HG02678 (cell line): ENCODE data around the gene COL23A1.

ENCODE experiments used
- ATAC-seq: cut with Tn5 transposase; IDR thresholded peaks from one replicate; pipeline ENCODE4 v1.9.1; 2021; ENCODE audit warnings: mild to moderate bottlenecking, moderate library complexity; ENCODE audit not compliant: unreplicated experiment

The COL23A1 gene

GRCh38 chr5:178278358-178279023 is 311.7 kb downstream of the COL23A1 start:
- ATAC-seq = no peak

GRCh38 chr5:178277866-178278265 is 312.3 kb downstream of the COL23A1 start:
- no peak for ATAC-seq

GRCh38 chr5:178277346-178277745 is 312.8 kb downstream of the COL23A1 start:
- no peak for ATAC-seq

- no peak for ATAC-seq
Observed at GRCh38 chr5:178274781-178275537, 315.2 kb downstream of the COL23A1 start.

GRCh38 chr5:178273665-178274541 is 316.3 kb downstream of the COL23A1 start:
- ATAC-seq = no peak

- ATAC-seq = no peak
Observed at GRCh38 chr5:178273041-178273440, 317.2 kb downstream of the COL23A1 start.

- no peak for ATAC-seq
Observed at GRCh38 chr5:178272591-178272990, 317.6 kb downstream of the COL23A1 start.

- no peak for ATAC-seq
Observed at GRCh38 chr5:178271726-178272479, 318.3 kb downstream of the COL23A1 start.

GRCh38 chr5:178271231-178271630 is 319.0 kb downstream of the COL23A1 start:
- ATAC-seq = no peak

GRCh38 chr5:178269499-178269898 is 320.7 kb downstream of the COL23A1 start:
- ATAC-seq = no peak

GRCh38 chr5:178267876-178268275 is 322.3 kb downstream of the COL23A1 start:
- ATAC-seq = no peak

GRCh38 chr5:178267245-178267644 is 322.9 kb downstream of the COL23A1 start:
- no peak for ATAC-seq

GRCh38 chr5:178266581-178266980 is 323.6 kb downstream of the COL23A1 start:
- no peak for ATAC-seq

- no peak for ATAC-seq
Observed at GRCh38 chr5:178265746-178266145, 324.4 kb downstream of the COL23A1 start.

GRCh38 chr5:178264044-178264443 is 326.1 kb downstream of the COL23A1 start:
- ATAC-seq = no peak

- no peak for ATAC-seq
Observed at GRCh38 chr5:178261666-178262600, 328.3 kb downstream of the COL23A1 start.

GRCh38 chr5:178259623-178260536 is 330.3 kb downstream of the COL23A1 start:
- ATAC-seq = no peak

- no peak for ATAC-seq
Observed at GRCh38 chr5:178257650-178258049, 332.5 kb downstream of the COL23A1 start.

- ATAC-seq = no peak
Observed at GRCh38 chr5:178256746-178257145, 333.4 kb downstream of the COL23A1 start.
